SK-N-MC (cell line): ENCODE measurements around the gene LSM3.

ENCODE experiments used
- DNase-seq: peaks from one replicate; pipeline ENCODE4 v3.0.0-alpha.2; 2011; ENCODE audit warnings: low read depth, low spot score
- H3K27ac ChIP-seq: fragments of 200-600 bp; sonication (generic); 2 replicates; pipeline ENCODE4 v1.5.1; 2016; ENCODE audit warnings: mixed run types
- H3K36me3 ChIP-seq: fragments of 200-600 bp; sonication (generic); 2 replicates; pipeline ENCODE4 v1.6.1; 2017; ENCODE audit warnings: antibody characterized with exemption, low read length, mixed read lengths; ENCODE audit not compliant: insufficient read depth
- H3K4me3 ChIP-seq: fragments of 200-600 bp; sonication (generic); 2 replicates; pipeline ENCODE4 v1.5.1; 2016
- H3K9ac ChIP-seq: fragments of 200-600 bp; sonication (generic); 2 replicates; pipeline ENCODE4 v1.8.0; 2017; ENCODE audit warnings: mixed run types, mixed read lengths; ENCODE audit not compliant: insufficient read length
- H3K9me3 ChIP-seq: fragments of 200-600 bp; sonication (generic); 2 replicates; pipeline ENCODE4 v1.6.1; 2017; ENCODE audit warnings: low read depth, mild to moderate bottlenecking, antibody characterized with exemption, low read length, moderate library complexity, mixed read lengths
- EZH2 ChIP-seq: fragments of 200-600 bp; sonication (generic); IDR thresholded peaks from one replicate; pipeline ENCODE4 v1.6.1; 2017; ENCODE audit warnings: antibody characterized with exemption
- FOXP2 ChIP-seq: optimal IDR thresholded peaks from 2 replicates; pipeline ENCODE3; 2011; ENCODE audit warnings: mild to moderate bottlenecking, moderate library complexity; ENCODE audit not compliant: insufficient read depth; ENCODE audit errors: extremely low read length, control extremely low read depth
- POLR2AphosphoS5 ChIP-seq: IDR thresholded peaks from 2 replicates; pipeline ENCODE4 v1.6.1; 2012; ENCODE audit warnings: mild to moderate bottlenecking, low read depth, low read length, borderline replicate concordance

The LSM3 gene

GRCh38 chr3:14133876-14134275 lies 44.7 kb upstream of the LSM3 start:
- TF ChIP-seq EZH2: no peak
- no peak for TF ChIP-seq POLR2AphosphoS5
- TF ChIP-seq FOXP2: no peak
- H3K27ac ChIP-seq: no peak overlapping the region
- H3K36me3 ChIP-seq: peaks cover 8% of the 10 kb centered on the region; the same call in 1 of the 2 replicates
- no peak for DNase-seq
- no peaks in the 10 kb centered on the region for H3K9me3 ChIP-seq
- no peak overlapping the region for H3K9ac ChIP-seq
- no peak overlapping the region for H3K4me3 ChIP-seq

- TF ChIP-seq EZH2 (no peak), POLR2AphosphoS5 (no peak), FOXP2 (no peak)
These were observed 44.3 kb upstream of the LSM3 start for GRCh38 chr3:14134291-14134690.

GRCh38 chr3:14135581-14135980 lies 43.0 kb upstream of the LSM3 start:
- Histone ChIP-seq H3K9me3 (no peaks in the 10 kb centered on the region), H3K9ac (no peak overlapping the region), H3K4me3 (no peak overlapping the region), H3K27ac (no peak overlapping the region), H3K36me3 (peaks cover 7% of the 10 kb centered on the region; the same call in 1 of the 2 replicates)
- no peak for DNase-seq
- TF ChIP-seq POLR2AphosphoS5 (no peak), EZH2 (no peak), FOXP2 (no peak)

More at GRCh38 chr3:14134291-14134690, 44.3 kb upstream of the LSM3 start:
- Histone ChIP-seq H3K36me3 (peaks cover 8% of the 10 kb centered on the region; the same call in 1 of the 2 replicates), H3K27ac (no peak overlapping the region), H3K4me3 (no peak overlapping the region), H3K9me3 (no peaks in the 10 kb centered on the region), H3K9ac (no peak overlapping the region)
- DNase-seq: no peak

- H3K9me3 ChIP-seq: no peaks in the 10 kb centered on the region
- no peak for TF ChIP-seq POLR2AphosphoS5
- no peak for TF ChIP-seq FOXP2
- no peak for TF ChIP-seq EZH2
- no peak overlapping the region for H3K27ac ChIP-seq
- H3K4me3 ChIP-seq: no peak overlapping the region
- H3K36me3 ChIP-seq: no peaks in the 10 kb centered on the region; the same call in 1 of the 2 replicates
- no peak for DNase-seq
- H3K9ac ChIP-seq: no peak overlapping the region
These were observed 41.6 kb upstream of the LSM3 start for GRCh38 chr3:14137004-14137403.

GRCh38 chr3:14137445-14137844 lies 41.2 kb upstream of the LSM3 start:
- no peaks in the 10 kb centered on the region for H3K9me3 ChIP-seq
- TF ChIP-seq EZH2 (no peak), POLR2AphosphoS5 (no peak), FOXP2 (no peak)
- DNase-seq: no peak
- no peak overlapping the region for H3K27ac ChIP-seq
- no peak overlapping the region for H3K9ac ChIP-seq
- H3K36me3 ChIP-seq: no peaks in the 10 kb centered on the region; the same call in 1 of the 2 replicates
- no peak overlapping the region for H3K4me3 ChIP-seq

GRCh38 chr3:14138109-14138877 lies 40.3 kb upstream of the LSM3 start:
- Histone ChIP-seq H3K4me3 (no peak overlapping the region), H3K27ac (no peak overlapping the region), H3K9me3 (no peaks in the 10 kb centered on the region), H3K9ac (no peak overlapping the region), H3K36me3 (no peaks in the 10 kb centered on the region; the same call in 1 of the 2 replicates)
- no peak for DNase-seq
- TF ChIP-seq POLR2AphosphoS5 (no peak), EZH2 (no peak), FOXP2 (no peak)

GRCh38 chr3:14138878-14139655 lies 39.5 kb upstream of the LSM3 start:
- no peak for DNase-seq
- no peaks in the 10 kb centered on the region for H3K9me3 ChIP-seq
- H3K4me3 ChIP-seq: no peak overlapping the region
- H3K27ac ChIP-seq: no peak overlapping the region
- no peaks in the 10 kb centered on the region; the same call in 1 of the 2 replicates for H3K36me3 ChIP-seq
- TF ChIP-seq EZH2 (no peak), POLR2AphosphoS5 (no peak), FOXP2 (no peak)
- no peak overlapping the region for H3K9ac ChIP-seq

- Histone ChIP-seq H3K4me3 (no peak overlapping the region), H3K9ac (no peak overlapping the region), H3K27ac (no peak overlapping the region), H3K36me3 (no peaks in the 10 kb centered on the region; the same call in 1 of the 2 replicates), H3K9me3 (no peaks in the 10 kb centered on the region)
- no peak for DNase-seq
- no peak for TF ChIP-seq POLR2AphosphoS5
- no peak for TF ChIP-seq EZH2
- TF ChIP-seq FOXP2: no peak
These were observed 38.8 kb upstream of the LSM3 start for GRCh38 chr3:14139771-14140170.
